ENCODE data around the gene HPCA. TPM values are rescaled to one million over a fixed set of nuclear protein-coding genes. Genes with fewer than 3 reads are reported as not detected.

HPCA gene
- total RNA-seq, 4 donors from 2014 or later = 0.88 TPM; not detected in 3

GRCh38 chr1:32907435-32907834 is 21.1 kb downstream of the HPCA start:
- TF ChIP-seq CTCF (IDR thresholded peaks at IDR 0.05; ENCODE audit: low read depth) = no peak

GRCh38 chr1:32910319-32910718 is 24.0 kb downstream of the HPCA start:
- no peak for TF ChIP-seq CTCF (IDR thresholded peaks at IDR 0.05; ENCODE audit: low read depth)

- no peak for TF ChIP-seq CTCF (IDR thresholded peaks at IDR 0.05; ENCODE audit: low read depth)
Observed at GRCh38 chr1:32915766-32916706, 29.7 kb downstream of the HPCA start.

GRCh38 chr1:32917521-32917920 is 31.2 kb downstream of the HPCA start:
- TF ChIP-seq CTCF (IDR thresholded peaks at IDR 0.05; ENCODE audit: low read depth) = no peak

- TF ChIP-seq CTCF (IDR thresholded peaks at IDR 0.05; ENCODE audit: low read depth) = no peak
Observed at GRCh38 chr1:32918179-32918578, 31.9 kb downstream of the HPCA start.

GRCh38 chr1:32919811-32920733 is 33.8 kb downstream of the HPCA start:
- TF ChIP-seq CTCF (IDR thresholded peaks at IDR 0.05; ENCODE audit: low read depth) = no peak

GRCh38 chr1:32920833-32921232 is 34.5 kb downstream of the HPCA start:
- TF ChIP-seq CTCF (IDR thresholded peaks at IDR 0.05; ENCODE audit: low read depth) = no peak

All from subcutaneous adipose tissue (tissue), 4 donors.